Measurements from ENCODE around the gene RBM25.

DNA sequence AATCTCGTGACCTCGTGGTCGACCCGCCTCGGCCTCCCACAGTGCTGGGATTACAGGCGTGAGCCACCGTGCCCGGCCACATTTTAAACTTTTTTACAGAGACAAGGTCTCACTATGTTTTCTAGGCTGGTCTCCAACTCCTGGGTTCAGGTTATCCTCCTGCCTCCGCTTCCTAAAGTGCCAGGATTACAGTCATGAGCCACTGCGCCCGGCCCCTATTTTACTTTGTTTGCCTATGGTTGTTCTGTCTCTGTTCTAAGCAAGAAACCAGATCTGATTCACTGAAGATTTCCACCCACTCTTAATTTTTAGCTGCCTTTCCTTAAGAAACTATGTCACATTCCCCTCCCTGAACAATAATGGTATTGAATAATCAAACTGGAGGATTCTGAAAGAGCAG, 39.1 kb downstream of the RBM25 start:
- no peak for TF ChIP-seq TAF1 (IDR thresholded peaks at IDR 0.05; ENCODE audit: borderline replicate concordance, low read depth, low read length)
- TF ChIP-seq SPI1 (IDR thresholded peaks at IDR 0.05; ENCODE audit: borderline replicate concordance, insufficient read depth, low read depth, low read length), result no peak
